Prostate gland (tissue), 2 donors: ENCODE results near the gene DDO.

Experiments used
- POLR2A ChIP-seq: fragments of 450-650 bp; IDR thresholded peaks from one replicate; pipeline ENCODE4 v1.6.1; 2016; ENCODE audit warnings: antibody characterized with exemption, mild to moderate bottlenecking
- POLR2AphosphoS5 ChIP-seq: sonication (generic); formaldehyde crosslinking; IDR thresholded peaks from one replicate; pipeline ENCODE4 v1.6.1; 2017; ENCODE audit warnings: antibody characterized with exemption
- TF ChIP-seq, protein P1 (sequence below), 4 experiments: fragments of 200-600 bp in 2 of 4; fragments of 450-650 bp in 2 of 4; sonication (generic) in 2 of 4; IDR thresholded peaks; 1 replicate in 3 of 4; 2 replicates in 1 of 4; pipeline ENCODE4 v1.5.1; 2016 to 2019; ENCODE audit warnings: antibody characterized with exemption in 4 of 4, mild to moderate bottlenecking in 2 of 4, moderate library complexity in 2 of 4

DNA sequence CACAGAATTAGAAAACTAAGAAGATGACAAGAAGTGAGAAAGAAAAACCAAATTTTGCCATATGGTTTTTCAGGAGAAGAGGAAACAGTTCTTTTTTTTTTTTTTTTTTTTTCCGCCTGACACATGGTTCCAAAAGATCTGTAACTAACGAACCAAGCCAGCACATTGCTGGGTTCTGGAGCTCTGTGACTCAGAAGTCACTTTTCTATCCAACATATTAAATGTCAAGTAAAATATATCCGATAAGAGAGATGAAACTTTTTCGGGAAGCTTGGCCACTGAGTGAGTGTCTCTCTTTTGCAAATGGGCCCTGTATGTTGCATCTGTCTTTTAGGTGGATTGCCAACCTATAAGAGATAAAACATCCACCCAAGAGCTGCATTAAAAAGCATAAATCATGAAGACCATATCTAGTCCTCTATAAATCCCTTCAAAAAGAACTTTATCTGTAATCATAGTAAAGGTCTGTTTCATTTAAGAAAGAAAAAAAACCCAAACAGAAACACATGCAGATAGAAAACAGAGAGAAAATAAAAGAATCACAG, 61.8 kb downstream of the DDO start:
- no peak for TF ChIP-seq POLR2A
- TF ChIP-seq, protein P1, sequence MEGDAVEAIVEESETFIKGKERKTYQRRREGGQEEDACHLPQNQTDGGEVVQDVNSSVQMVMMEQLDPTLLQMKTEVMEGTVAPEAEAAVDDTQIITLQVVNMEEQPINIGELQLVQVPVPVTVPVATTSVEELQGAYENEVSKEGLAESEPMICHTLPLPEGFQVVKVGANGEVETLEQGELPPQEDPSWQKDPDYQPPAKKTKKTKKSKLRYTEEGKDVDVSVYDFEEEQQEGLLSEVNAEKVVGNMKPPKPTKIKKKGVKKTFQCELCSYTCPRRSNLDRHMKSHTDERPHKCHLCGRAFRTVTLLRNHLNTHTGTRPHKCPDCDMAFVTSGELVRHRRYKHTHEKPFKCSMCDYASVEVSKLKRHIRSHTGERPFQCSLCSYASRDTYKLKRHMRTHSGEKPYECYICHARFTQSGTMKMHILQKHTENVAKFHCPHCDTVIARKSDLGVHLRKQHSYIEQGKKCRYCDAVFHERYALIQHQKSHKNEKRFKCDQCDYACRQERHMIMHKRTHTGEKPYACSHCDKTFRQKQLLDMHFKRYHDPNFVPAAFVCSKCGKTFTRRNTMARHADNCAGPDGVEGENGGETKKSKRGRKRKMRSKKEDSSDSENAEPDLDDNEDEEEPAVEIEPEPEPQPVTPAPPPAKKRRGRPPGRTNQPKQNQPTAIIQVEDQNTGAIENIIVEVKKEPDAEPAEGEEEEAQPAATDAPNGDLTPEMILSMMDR (IDR thresholded peaks at IDR 0.05) = no peak
- no peak for TF ChIP-seq POLR2AphosphoS5
